Esophagus (tissue), 2 donors: ENCODE results near the gene AAK1. TPM values are rescaled to one million over a fixed set of nuclear protein-coding genes. Genes with fewer than 3 reads are reported as not detected.
A peak's percentile ranks its signal among the peaks of the same experiment; 100 is the strongest.

ENCODE experiments used
- H3K27ac ChIP-seq, 2 donors: one replicate each; pipeline ENCODE4 v1.5.1; 2013; ENCODE audit warnings: low read depth in 2 of 2, mild to moderate bottlenecking in 2 of 2, inconsistent platforms in 1 of 2, low read length in 1 of 2, moderate library complexity in 1 of 2
- H3K27me3 ChIP-seq, 2 donors: one replicate each; pipeline ENCODE4 v1.6.1; 2013; ENCODE audit warnings: low read length in 2 of 2, control low read depth in 1 of 2, mild to moderate bottlenecking in 1 of 2; ENCODE audit not compliant: insufficient read depth in 2 of 2, control insufficient read depth in 1 of 2
- H3K36me3 ChIP-seq, 2 donors: one replicate each; pipeline ENCODE4 v1.6.1; 2013; ENCODE audit warnings: low read length in 1 of 2; ENCODE audit not compliant: control insufficient read depth in 2 of 2, insufficient read depth in 2 of 2
- H3K4me1 ChIP-seq, 2 donors: one replicate each; pipeline ENCODE4 v1.6.1; 2013; ENCODE audit warnings: low read length in 1 of 2; ENCODE audit not compliant: control insufficient read depth in 2 of 2, insufficient read depth in 2 of 2
- H3K4me3 ChIP-seq, 2 donors: one replicate each; pipeline ENCODE4 v1.5.1; 2013; ENCODE audit warnings: low read length in 2 of 2, mild to moderate bottlenecking in 2 of 2, low read depth in 1 of 2, moderate library complexity in 1 of 2
- H3K9me3 ChIP-seq, 2 donors: one replicate each; pipeline ENCODE4 v1.6.1; 2013; ENCODE audit warnings: mild to moderate bottlenecking in 2 of 2, low read depth in 1 of 2, low read length in 1 of 2, moderate library complexity in 1 of 2; ENCODE audit not compliant: control insufficient read depth in 2 of 2, insufficient read depth in 1 of 2
- WGBS, 2 donors: extraction: QIAGEN DNeasy Blood & Tissue Kit; methylation state at CpG; one replicate each; pipeline ENCODE4 v1.1.7; 2013; 5-methylcytosine and 5-hydroxymethylcytosine counted together
- polyA plus RNA-seq, 2 donors: library from polyadenylated mRNA; stranded (reverse); fragments of 200-250 nt; gene quantifications; one replicate each; pipeline ENCODE4 v1.2.3, GENCODE V29; 2013
- donor health status: healthy with polysubstance abuse.
- donor health status: Bipolar disorder and iron deficiency.

AAK1 gene
- polyA plus RNA-seq, 2 donors = 4.4 to 8.4 TPM

DNA sequence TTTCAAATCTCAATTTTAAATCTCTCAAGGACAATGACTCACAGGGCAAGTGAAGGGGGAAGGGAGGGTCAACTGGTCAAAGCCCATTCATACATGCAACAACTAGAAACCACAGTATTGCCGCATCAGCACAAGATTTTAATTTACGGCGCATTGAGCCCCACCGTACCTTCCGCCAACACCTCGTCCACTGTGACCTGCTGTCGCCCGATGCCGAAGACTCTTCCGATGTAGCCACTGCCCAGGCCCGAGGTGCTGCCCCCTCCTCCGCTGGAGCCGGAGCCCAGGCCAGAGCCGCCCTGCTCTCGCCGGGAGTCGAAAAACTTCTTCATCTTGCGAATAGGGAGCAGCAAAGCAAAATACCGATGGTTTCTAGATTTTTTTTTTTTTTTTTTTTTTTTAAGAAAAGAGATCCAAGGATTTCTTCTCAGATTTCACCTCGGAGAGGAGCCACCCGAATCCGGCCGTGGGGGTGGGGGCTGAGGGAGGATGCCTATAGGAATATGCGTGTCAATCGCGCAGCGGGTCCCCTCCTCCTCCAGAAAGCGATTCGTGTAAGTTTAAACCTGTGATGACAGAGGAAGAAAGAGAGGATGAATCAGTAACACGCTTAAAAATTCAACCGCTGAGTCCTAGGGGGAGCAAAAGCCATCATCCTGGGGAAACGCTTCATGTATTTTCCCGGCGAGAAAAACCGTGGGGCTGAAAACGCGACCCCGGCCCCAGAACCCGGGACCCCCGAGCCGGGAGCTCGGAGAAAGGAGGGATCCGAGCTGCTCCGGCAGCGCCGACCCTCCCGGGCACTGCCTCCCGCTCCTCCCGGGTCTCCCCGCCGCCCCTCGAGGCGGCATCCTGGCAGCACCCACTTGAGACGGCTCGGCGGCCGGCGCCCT, 584 bp downstream of the AAK1 start:
- H3K36me3 ChIP-seq = peaks cover 0 to 5% of the 10 kb centered on the region in 2 donors
- H3K4me1 ChIP-seq = peaks cover 0 to 2% of the 10 kb centered on the region in 2 donors
- H3K27ac ChIP-seq = peak overlapping the region; percentile 95 to 96
- H3K4me3 ChIP-seq = peak overlapping the region; percentile 85 to 86
- H3K9me3 ChIP-seq = no peaks in the 10 kb centered on the region
- no peaks in the 10 kb centered on the region for H3K27me3 ChIP-seq
- WGBS, 2 donors = 0 to 1% methylated on average over 42 to 58 of the region's 58 CpGs

DNA sequence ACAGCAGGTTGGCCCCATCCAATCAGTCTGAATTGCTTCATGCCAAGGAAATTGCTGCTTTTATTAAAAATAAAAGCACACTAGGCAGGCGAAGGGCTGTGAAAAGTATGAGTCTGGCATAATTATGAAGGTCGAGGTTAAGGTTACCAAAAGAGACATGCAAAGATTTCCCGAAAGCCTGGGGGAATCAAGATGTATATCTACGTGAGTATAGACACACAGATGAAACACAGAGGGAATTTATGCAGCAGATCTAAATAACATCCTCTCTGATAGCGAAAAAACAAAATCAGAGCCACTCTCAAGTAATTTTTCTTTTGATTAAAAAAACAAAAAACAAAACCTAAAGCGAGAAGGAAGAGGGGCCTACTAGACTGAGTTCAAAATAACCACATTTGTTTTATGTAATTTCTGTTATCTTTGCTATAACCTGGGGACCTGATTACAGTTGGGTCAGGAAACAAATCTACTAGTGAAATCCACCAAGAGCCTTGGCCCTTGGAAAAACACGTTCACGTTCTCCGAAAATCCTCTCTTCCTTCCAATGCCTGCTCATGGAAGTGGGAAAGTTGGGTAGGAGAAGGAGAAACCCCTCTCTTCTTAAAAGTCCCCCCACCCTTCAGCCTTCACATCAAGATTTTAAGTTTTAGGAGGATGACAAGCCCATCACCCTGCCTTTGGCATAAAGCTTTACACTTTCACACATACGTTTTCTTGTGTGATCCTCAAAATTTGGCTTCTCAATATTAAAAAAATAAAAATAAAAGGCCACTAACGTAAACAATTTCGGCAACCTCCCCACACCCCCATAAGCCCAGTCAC, 1.4 kb downstream of the AAK1 start:
- no peaks in the 10 kb centered on the region for H3K27me3 ChIP-seq
- no peaks in the 10 kb centered on the region for H3K9me3 ChIP-seq
- H3K27ac ChIP-seq = peak overlapping the region in 1 of 2 donors; percentile 96
- H3K36me3 ChIP-seq = peaks cover 2 to 6% of the 10 kb centered on the region in 2 donors
- H3K4me1 ChIP-seq = peaks cover 2% of the 10 kb centered on the region in 2 donors
- 11 to 20% methylated on average over 12 of the region's 12 CpGs for WGBS, 2 donors
- peak overlapping the region; percentile 27 to 85 for H3K4me3 ChIP-seq

DNA sequence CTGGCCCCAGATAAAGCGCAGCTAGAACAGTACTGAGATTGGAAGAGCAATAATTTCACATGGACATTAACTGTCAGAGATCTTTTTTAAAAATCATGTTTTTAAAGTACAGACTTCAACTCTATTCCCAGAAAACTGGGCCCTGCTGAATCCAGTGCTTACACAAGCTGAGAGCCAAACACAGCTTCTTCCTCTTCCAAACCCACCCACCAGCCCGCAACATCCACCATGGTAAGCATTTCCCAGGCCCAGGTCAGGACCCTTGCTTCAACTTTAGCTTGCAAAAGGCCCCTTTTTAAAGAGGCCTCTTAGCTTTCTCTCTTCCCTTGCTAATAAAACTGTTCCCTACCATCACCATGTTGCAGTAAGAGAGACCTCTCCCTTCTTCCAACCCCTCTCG, 2.1 kb downstream of the AAK1 start:
- Histone ChIP-seq H3K4me3 (peak overlapping the region; percentile 20 to 85), H3K36me3 (peaks cover 3 to 7% of the 10 kb centered on the region in 2 donors), H3K9me3 (no peaks in the 10 kb centered on the region), H3K27me3 (no peaks in the 10 kb centered on the region), H3K4me1 (peaks cover 2% of the 10 kb centered on the region in 2 donors), H3K27ac (peak overlapping the region in 1 of 2 donors; percentile 65)
- 36 to 63% methylated on average over 3 of the region's 3 CpGs for WGBS, 2 donors

DNA sequence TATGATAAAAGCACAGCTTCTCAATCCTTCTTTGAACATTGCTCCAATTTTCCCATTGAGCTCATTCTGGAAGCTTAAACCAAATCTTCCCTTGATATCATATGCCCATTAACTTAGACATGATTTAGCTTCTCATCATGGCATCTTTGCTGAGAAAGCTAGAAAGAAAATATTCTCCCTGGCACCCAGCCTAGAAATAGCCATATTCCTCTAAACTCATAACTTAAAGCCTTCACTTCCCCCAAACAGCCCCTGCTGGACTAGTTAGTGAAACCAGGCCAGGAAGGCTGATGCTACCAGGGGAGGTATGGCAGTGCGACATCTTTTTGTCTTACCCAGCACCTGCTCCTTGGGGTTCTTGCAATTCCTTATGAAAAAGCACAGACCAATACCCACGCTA, 4.3 kb downstream of the AAK1 start:
- Histone ChIP-seq H3K4me1 (peaks cover 2% of the 10 kb centered on the region in 2 donors), H3K36me3 (peaks cover 3 to 7% of the 10 kb centered on the region in 2 donors), H3K27ac (no peak overlapping the region), H3K4me3 (no peak overlapping the region), H3K9me3 (no peaks in the 10 kb centered on the region), H3K27me3 (no peaks in the 10 kb centered on the region)
- 83 to 94% methylated on average over 2 of the region's 2 CpGs for WGBS, 2 donors

DNA sequence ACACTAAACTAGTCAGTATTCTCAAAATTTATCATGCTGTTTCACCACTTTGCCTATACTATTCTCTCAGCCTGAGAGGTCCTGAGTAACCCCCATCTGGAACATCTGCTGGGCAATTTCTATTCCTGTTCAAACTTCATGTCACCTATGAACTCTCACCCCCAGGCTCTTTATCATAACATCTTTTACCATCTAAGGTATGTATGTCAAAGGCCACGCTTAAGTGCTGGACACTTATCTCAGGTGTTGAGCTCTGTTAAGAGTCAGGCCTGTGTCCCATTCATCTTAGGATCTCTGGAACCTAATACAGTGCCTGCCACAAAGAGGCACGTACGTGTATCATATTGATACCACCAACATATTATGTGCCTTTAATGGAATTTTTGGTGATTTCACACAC, 4.9 kb downstream of the AAK1 start:
- Histone ChIP-seq H3K36me3 (peaks cover 3 to 7% of the 10 kb centered on the region in 2 donors), H3K4me3 (no peak overlapping the region), H3K27me3 (no peaks in the 10 kb centered on the region), H3K27ac (no peak overlapping the region), H3K4me1 (peaks cover 2% of the 10 kb centered on the region in 2 donors), H3K9me3 (no peaks in the 10 kb centered on the region)
- 90 to 91% methylated on average over 3 of the region's 3 CpGs for WGBS, 2 donors

DNA sequence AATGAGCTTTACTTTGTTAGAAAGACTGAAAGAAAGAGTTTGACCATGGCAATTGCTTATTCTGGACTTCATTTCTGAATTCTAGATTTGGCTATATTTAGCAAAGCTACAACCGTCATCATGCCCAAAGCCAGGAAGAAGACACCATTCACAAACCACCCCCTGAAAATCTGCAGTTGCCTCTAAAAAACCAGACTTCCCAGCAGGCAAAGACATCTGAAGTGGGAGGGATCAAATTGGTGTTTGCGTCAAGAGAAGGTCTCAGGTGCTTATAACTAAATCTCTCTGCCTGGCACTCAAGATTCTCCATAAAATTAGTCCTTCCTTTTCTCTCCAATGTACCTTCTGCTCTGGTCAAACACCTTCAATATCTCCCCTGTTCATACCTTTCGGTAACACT, 5.6 kb downstream of the AAK1 start:
- H3K4me1 ChIP-seq = peaks cover 2% of the 10 kb centered on the region in 2 donors
- no peaks in the 10 kb centered on the region for H3K27me3 ChIP-seq
- H3K4me3 ChIP-seq = no peak overlapping the region
- H3K36me3 ChIP-seq = peaks cover 3 to 7% of the 10 kb centered on the region in 2 donors
- no peak overlapping the region for H3K27ac ChIP-seq
- H3K9me3 ChIP-seq = no peaks in the 10 kb centered on the region
- 84 to 86% methylated on average over 3 of the region's 3 CpGs for WGBS, 2 donors

DNA sequence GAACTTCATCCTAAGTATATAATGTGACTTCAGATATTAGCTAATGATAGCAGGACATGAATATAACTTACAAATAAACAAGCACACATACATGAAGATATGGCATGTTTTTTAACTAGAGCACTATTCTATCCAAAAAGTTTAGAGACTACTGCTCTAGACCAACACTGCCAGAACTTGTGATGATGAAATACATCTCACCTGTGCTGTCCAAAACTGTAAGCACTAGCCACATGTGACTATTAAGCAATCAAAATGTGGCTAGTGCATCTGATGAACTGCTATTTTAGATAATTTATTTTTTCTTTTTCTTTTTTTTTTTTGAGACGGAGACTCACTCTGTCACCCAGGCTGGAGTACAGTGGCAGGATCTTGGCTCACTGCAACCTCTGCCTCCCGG, 7.1 kb downstream of the AAK1 start:
- peaks cover 2% of the 10 kb centered on the region in 2 donors for H3K4me1 ChIP-seq
- WGBS, 2 donors = 86 to 92% methylated on average over 2 of the region's 2 CpGs

DNA sequence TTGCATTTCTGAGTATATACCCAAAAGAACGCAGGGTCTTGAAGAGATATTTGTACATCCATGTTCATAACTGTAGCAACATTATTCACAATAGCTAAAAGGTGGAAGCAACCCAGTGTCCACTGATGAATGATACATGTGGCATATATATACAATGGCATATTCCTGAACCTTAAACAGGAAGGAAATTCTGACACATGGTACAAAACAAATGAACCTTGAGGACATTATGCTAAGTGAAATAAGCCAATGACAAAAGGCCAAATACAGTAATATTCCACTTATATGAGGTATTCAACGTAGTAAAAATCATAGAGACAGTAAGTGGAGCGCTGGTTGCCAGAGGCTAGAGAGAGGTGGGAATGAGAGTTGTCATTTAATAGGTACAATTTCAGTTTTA, 8.1 kb downstream of the AAK1 start:
- H3K4me3 ChIP-seq = no peak overlapping the region
- H3K27me3 ChIP-seq = no peaks in the 10 kb centered on the region
- H3K27ac ChIP-seq = no peak overlapping the region
- H3K4me1 ChIP-seq = peaks cover 0 to 2% of the 10 kb centered on the region in 2 donors
- 75 to 91% methylated on average over 3 of the region's 3 CpGs for WGBS, 2 donors
- no peaks in the 10 kb centered on the region for H3K9me3 ChIP-seq
- H3K36me3 ChIP-seq = peaks cover 3 to 7% of the 10 kb centered on the region in 2 donors

More for the DNA sequence above, 7.1 kb downstream of the AAK1 start:
- Histone ChIP-seq H3K36me3 (peaks cover 3 to 7% of the 10 kb centered on the region in 2 donors), H3K9me3 (no peaks in the 10 kb centered on the region), H3K27ac (no peak overlapping the region), H3K4me3 (no peak overlapping the region), H3K27me3 (no peaks in the 10 kb centered on the region)

DNA sequence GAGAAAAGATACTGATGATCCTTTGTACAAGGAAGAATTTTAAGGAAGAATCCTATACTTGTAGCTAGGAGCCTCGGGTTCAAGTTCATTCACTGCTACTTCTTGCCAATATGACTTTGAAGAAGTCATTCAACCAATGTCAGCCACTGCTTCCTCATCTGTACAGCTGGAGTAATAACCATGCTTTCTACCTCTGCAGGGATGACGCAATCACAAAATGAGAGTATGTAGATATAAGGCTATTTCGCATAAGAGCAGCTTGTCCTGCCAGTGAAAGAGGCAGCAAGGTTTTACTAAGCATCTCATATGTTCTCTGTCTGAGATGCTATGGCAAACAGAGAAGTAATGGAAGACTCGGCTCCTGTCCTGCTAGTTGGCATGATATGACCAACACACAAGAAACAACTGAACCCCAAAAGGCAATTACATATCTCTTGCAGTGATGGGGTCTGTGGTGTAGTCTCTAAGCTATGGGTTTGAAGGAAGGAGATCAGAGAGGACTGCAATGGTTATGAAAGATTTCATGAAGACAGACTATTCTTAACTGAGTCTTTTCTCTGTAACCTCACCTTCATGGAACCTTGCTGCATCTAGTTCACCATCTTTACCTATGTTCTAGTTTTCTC, 9.2 kb downstream of the AAK1 start:
- peaks cover 2 to 3% of the 10 kb centered on the region in 2 donors for H3K36me3 ChIP-seq
- H3K4me3 ChIP-seq = no peak overlapping the region
- no peaks in the 10 kb centered on the region for H3K27me3 ChIP-seq
- H3K27ac ChIP-seq = no peak overlapping the region
- H3K4me1 ChIP-seq = peaks cover 0 to 2% of the 10 kb centered on the region in 2 donors
- H3K9me3 ChIP-seq = no peaks in the 10 kb centered on the region
- WGBS, 2 donors = 86 to 90% methylated on average over 4 of the region's 4 CpGs
